ENCODE results near the gene CALML4.
"Not testable (repeated sequence)": the region's sequence is repeated elsewhere in the genome, so short reads cannot be mapped to it uniquely, and the experiment has no call there.

The CALML4 gene

GRCh38 chr15:68224108-68224507 lies 19.0 kb upstream of the CALML4 start:
- Histone ChIP-seq H3K36me3 (ENCODE audit: insufficient read depth, insufficient read length, low read length) (peaks cover 43% of the 10 kb centered on the region), H3K27me3 (ENCODE audit: insufficient read depth, insufficient read length) (no peaks in the 10 kb centered on the region), H3K4me1 (ENCODE audit: insufficient read depth, insufficient read length) (peaks cover 10% of the 10 kb centered on the region), H3K9ac (ENCODE audit: insufficient read length, low read depth) (no peak overlapping the region), H3K4me3 (ENCODE audit: insufficient read length, low read depth) (no peak overlapping the region), H3K9me3 (ENCODE audit: insufficient read depth, low read length) (peaks cover 45% of the 10 kb centered on the region)
- no peak for DNase-seq (ENCODE audit: low read depth, low spot score)
- TF ChIP-seq ZNF274 (IDR thresholded peaks at IDR 0.05; ENCODE audit: low read depth, low read length) (no peak), YY1 (IDR thresholded peaks at IDR 0.05; ENCODE audit: insufficient read depth, insufficient read length) (no peak), SUZ12 (IDR thresholded peaks at IDR 0.05; ENCODE audit: extremely low read depth, insufficient read depth, insufficient read length) (no peak)

GRCh38 chr15:68223171-68223570 lies 18.0 kb upstream of the CALML4 start:
- TF ChIP-seq ZNF274 (IDR thresholded peaks at IDR 0.05; ENCODE audit: low read depth, low read length) = no peak
- no peak for TF ChIP-seq YY1 (IDR thresholded peaks at IDR 0.05; ENCODE audit: insufficient read depth, insufficient read length)
- no peak for TF ChIP-seq SUZ12 (IDR thresholded peaks at IDR 0.05; ENCODE audit: extremely low read depth, insufficient read depth, insufficient read length)
- H3K9ac ChIP-seq (ENCODE audit: insufficient read length, low read depth) = no peak overlapping the region
- H3K4me1 ChIP-seq (ENCODE audit: insufficient read depth, insufficient read length) = peaks cover 8% of the 10 kb centered on the region
- no peak for DNase-seq (ENCODE audit: low read depth, low spot score)
- peaks cover 45% of the 10 kb centered on the region for H3K9me3 ChIP-seq (ENCODE audit: insufficient read depth, low read length)
- peaks cover 52% of the 10 kb centered on the region for H3K36me3 ChIP-seq (ENCODE audit: insufficient read depth, insufficient read length, low read length)
- no peaks in the 10 kb centered on the region for H3K27me3 ChIP-seq (ENCODE audit: insufficient read depth, insufficient read length)
- no peak overlapping the region for H3K4me3 ChIP-seq (ENCODE audit: insufficient read length, low read depth)

- not testable (repeated sequence) for H3K4me1 ChIP-seq (ENCODE audit: insufficient read depth, insufficient read length)
These were observed 17.3 kb upstream of the CALML4 start for GRCh38 chr15:68222432-68222743.

GRCh38 chr15:68221530-68222431 lies 16.6 kb upstream of the CALML4 start:
- H3K4me1 ChIP-seq (ENCODE audit: insufficient read depth, insufficient read length); H3K4me3 ChIP-seq (ENCODE audit: insufficient read length, low read depth); H3K27me3 ChIP-seq (ENCODE audit: insufficient read depth, insufficient read length); H3K9ac ChIP-seq (ENCODE audit: insufficient read length, low read depth); DNase-seq (ENCODE audit: low read depth, low spot score): not testable (repeated sequence)
- Histone ChIP-seq H3K9me3 (ENCODE audit: insufficient read depth, low read length) (peaks cover 45% of the 10 kb centered on the region), H3K36me3 (ENCODE audit: insufficient read depth, insufficient read length, low read length) (peaks cover 55% of the 10 kb centered on the region)

More at GRCh38 chr15:68222432-68222743, 17.3 kb upstream of the CALML4 start:
- DNase-seq (ENCODE audit: low read depth, low spot score); H3K27me3 ChIP-seq (ENCODE audit: insufficient read depth, insufficient read length); H3K9ac ChIP-seq (ENCODE audit: insufficient read length, low read depth); H3K4me3 ChIP-seq (ENCODE audit: insufficient read length, low read depth): not testable (repeated sequence)
- Histone ChIP-seq H3K9me3 (ENCODE audit: insufficient read depth, low read length) (peaks cover 45% of the 10 kb centered on the region), H3K36me3 (ENCODE audit: insufficient read depth, insufficient read length, low read length) (peaks cover 52% of the 10 kb centered on the region)

- Histone ChIP-seq H3K9me3 (ENCODE audit: insufficient read depth, low read length) (peaks cover 45% of the 10 kb centered on the region), H3K27me3 (ENCODE audit: insufficient read depth, insufficient read length) (no peaks in the 10 kb centered on the region), H3K36me3 (ENCODE audit: insufficient read depth, insufficient read length, low read length) (peaks cover 64% of the 10 kb centered on the region), H3K9ac (ENCODE audit: insufficient read length, low read depth) (no peak overlapping the region), H3K4me1 (ENCODE audit: insufficient read depth, insufficient read length) (no peaks in the 10 kb centered on the region), H3K4me3 (ENCODE audit: insufficient read length, low read depth) (no peak overlapping the region)
- no peak for TF ChIP-seq YY1 (IDR thresholded peaks at IDR 0.05; ENCODE audit: insufficient read depth, insufficient read length)
- no peak for TF ChIP-seq ZNF274 (IDR thresholded peaks at IDR 0.05; ENCODE audit: low read depth, low read length)
- TF ChIP-seq SUZ12 (IDR thresholded peaks at IDR 0.05; ENCODE audit: extremely low read depth, insufficient read depth, insufficient read length) = no peak
- DNase-seq (ENCODE audit: low read depth, low spot score) = no peak
These were observed 15.8 kb upstream of the CALML4 start for GRCh38 chr15:68220967-68221366.

- DNase-seq (ENCODE audit: low read depth, low spot score) = no peak
- H3K4me1 ChIP-seq (ENCODE audit: insufficient read depth, insufficient read length) = no peaks in the 10 kb centered on the region
- TF ChIP-seq SUZ12 (IDR thresholded peaks at IDR 0.05; ENCODE audit: extremely low read depth, insufficient read depth, insufficient read length) (no peak), YY1 (IDR thresholded peaks at IDR 0.05; ENCODE audit: insufficient read depth, insufficient read length) (no peak), ZNF274 (IDR thresholded peaks at IDR 0.05; ENCODE audit: low read depth, low read length) (no peak)
- no peak overlapping the region for H3K4me3 ChIP-seq (ENCODE audit: insufficient read length, low read depth)
- peaks cover 68% of the 10 kb centered on the region for H3K36me3 ChIP-seq (ENCODE audit: insufficient read depth, insufficient read length, low read length)
- no peak overlapping the region for H3K9ac ChIP-seq (ENCODE audit: insufficient read length, low read depth)
- peaks cover 45% of the 10 kb centered on the region for H3K9me3 ChIP-seq (ENCODE audit: insufficient read depth, low read length)
- no peaks in the 10 kb centered on the region for H3K27me3 ChIP-seq (ENCODE audit: insufficient read depth, insufficient read length)
These were observed 15.4 kb upstream of the CALML4 start for GRCh38 chr15:68220489-68220888.

- no peaks in the 10 kb centered on the region for H3K4me1 ChIP-seq (ENCODE audit: insufficient read depth, insufficient read length)
- no peak overlapping the region for H3K4me3 ChIP-seq (ENCODE audit: insufficient read length, low read depth)
- no peak for DNase-seq (ENCODE audit: low read depth, low spot score)
- H3K9ac ChIP-seq (ENCODE audit: insufficient read length, low read depth) = no peak overlapping the region
- peaks cover 36% of the 10 kb centered on the region for H3K9me3 ChIP-seq (ENCODE audit: insufficient read depth, low read length)
- H3K27me3 ChIP-seq (ENCODE audit: insufficient read depth, insufficient read length) = no peaks in the 10 kb centered on the region
- no peak for TF ChIP-seq SUZ12 (IDR thresholded peaks at IDR 0.05; ENCODE audit: extremely low read depth, insufficient read depth, insufficient read length)
- no peak for TF ChIP-seq YY1 (IDR thresholded peaks at IDR 0.05; ENCODE audit: insufficient read depth, insufficient read length)
- TF ChIP-seq ZNF274 (IDR thresholded peaks at IDR 0.05; ENCODE audit: low read depth, low read length) = no peak
- H3K36me3 ChIP-seq (ENCODE audit: insufficient read depth, insufficient read length, low read length) = peaks cover 73% of the 10 kb centered on the region
These were observed 14.0 kb upstream of the CALML4 start for GRCh38 chr15:68218847-68219798.
